NT2/D1 (cell line): ENCODE data around the gene TACR2.

Experiments used
- SUZ12 ChIP-seq: IDR thresholded peaks from 2 replicates; pipeline ENCODE4 v1.6.1; 2011; ENCODE audit not compliant: insufficient read length, insufficient read depth; ENCODE audit errors: extremely low read depth
- YY1 ChIP-seq: IDR thresholded peaks from 2 replicates; pipeline ENCODE4 v1.6.1; 2011; ENCODE audit not compliant: insufficient read length, insufficient read depth
- ZNF274 ChIP-seq: IDR thresholded peaks from 2 replicates; pipeline ENCODE4 v1.6.1; 2011; ENCODE audit warnings: mild to moderate bottlenecking, low read depth, low read length

DNA sequence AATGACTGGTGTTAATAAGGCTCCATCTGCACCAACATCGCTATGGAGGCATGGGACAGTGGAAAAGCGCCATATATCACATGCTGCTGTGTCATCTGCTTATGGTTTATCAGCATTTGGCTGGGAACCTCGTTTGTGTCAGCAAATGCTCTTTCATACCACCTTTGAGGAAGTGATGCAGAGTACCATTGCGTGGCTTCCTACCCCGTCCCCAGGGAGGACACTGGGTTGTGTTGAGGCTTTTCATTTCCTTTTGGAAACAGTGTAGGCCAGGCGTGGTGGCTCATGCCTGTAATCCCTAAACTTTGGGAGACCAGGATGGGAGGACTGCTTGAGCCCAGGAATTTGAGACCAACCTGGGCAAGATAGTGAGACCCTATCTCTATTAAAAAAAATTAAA is 6.8 kb downstream of the TACR2 start:
- TF ChIP-seq YY1, result no peak
- no peak for TF ChIP-seq SUZ12
- no peak for TF ChIP-seq ZNF274
